Fibroblast of lung (primary cell): ENCODE results near the gene CYP2W1. TPM values are rescaled to one million over a fixed set of nuclear protein-coding genes. Genes with fewer than 3 reads are reported as not detected.

Source experiments
- DNase-seq, 2 donors: peaks; one replicate each; pipeline versions ENCODE4 v3.0.0 to v3.0.0-alpha.2; 2010; ENCODE audit warnings: low read depth in 2 of 2
- H2AFZ ChIP-seq: 2 replicates; pipeline ENCODE4 v1.5.1; 2012; ENCODE audit warnings: low read length, control low read depth, inconsistent platforms
- H3K27ac ChIP-seq: 2 replicates; pipeline ENCODE4 v1.5.1; 2011; ENCODE audit warnings: low read length, control low read depth; ENCODE audit not compliant: insufficient read depth
- H3K27me3 ChIP-seq: 2 replicates; pipeline ENCODE4 v1.5.1; 2011; ENCODE audit warnings: mild to moderate bottlenecking, low read length; ENCODE audit not compliant: control insufficient read depth, insufficient read depth
- H3K36me3 ChIP-seq: 2 replicates; pipeline ENCODE4 v1.5.1; 2011; ENCODE audit warnings: low read length; ENCODE audit not compliant: control insufficient read depth, insufficient read depth
- H3K4me1 ChIP-seq: 2 replicates; pipeline ENCODE4 v1.5.1; 2011; ENCODE audit warnings: low read length; ENCODE audit not compliant: control insufficient read depth, insufficient read depth; ENCODE audit errors: extremely low read depth
- H3K4me2 ChIP-seq: 2 replicates; pipeline ENCODE4 v1.5.1; 2011; ENCODE audit warnings: low read length, control low read depth; ENCODE audit not compliant: insufficient read depth; ENCODE audit errors: extremely low read depth
- H3K4me3 ChIP-seq, 4 experiments: fragments of 200-600 bp in 1 of 4; sonication (generic) in 1 of 4; replicated peaks in 1 of 4; 2 replicates each; pipeline ENCODE4 v1.5.1; 2011 to 2016; ENCODE audit warnings: low read length in 4 of 4, low read depth in 3 of 4, mild to moderate bottlenecking in 3 of 4, control low read depth in 2 of 4, inconsistent platforms in 1 of 4, mixed read lengths in 1 of 4; ENCODE audit not compliant: insufficient read depth in 1 of 4; ENCODE audit errors: control extremely low read depth in 1 of 4
- H3K79me2 ChIP-seq: 2 replicates; pipeline ENCODE4 v1.5.1; 2012; ENCODE audit warnings: mild to moderate bottlenecking, low read length, inconsistent platforms; ENCODE audit not compliant: control insufficient read depth, insufficient read depth
- H3K9ac ChIP-seq: 2 replicates; pipeline ENCODE4 v1.5.1; 2011; ENCODE audit warnings: mild to moderate bottlenecking, low read length, control low read depth; ENCODE audit not compliant: insufficient read depth
- H3K9me3 ChIP-seq: 2 replicates; pipeline ENCODE4 v1.5.1; 2012; ENCODE audit warnings: low read depth, low read length; ENCODE audit not compliant: control insufficient read depth, insufficient read depth
- H4K20me1 ChIP-seq: 2 replicates; pipeline ENCODE4 v1.5.1; 2011; ENCODE audit warnings: low read length; ENCODE audit not compliant: control insufficient read depth, insufficient read depth; ENCODE audit errors: extremely low read depth
- EZH2 ChIP-seq: IDR thresholded peaks from 2 replicates; pipeline ENCODE4 v1.5.1; 2012; ENCODE audit warnings: low read length, control low read depth, mild to moderate bottlenecking; ENCODE audit errors: missing control alignments
- polyA plus RNA-seq, 2 donors: library from polyadenylated mRNA; depleted of rRNA in 1 of 2; stranded (reverse) in 1 of 2; unstranded in 1 of 2; fragments of >200 nt; gene quantifications; 2 replicates each; pipeline ENCODE4 v1.2.1, GENCODE V29; 2011 to 2012; ENCODE audit warnings: missing spikeins in 1 of 2
- total RNA-seq: library from RNA; depleted of rRNA; stranded (reverse); fragments of >200 nt; gene quantifications from 2 replicates; pipeline ENCODE4 v1.2.1, GENCODE V29; 2014
- TF ChIP-seq, protein P1 (sequence below), 2 donors: IDR thresholded peaks in 1 of 2; conservative IDR thresholded peaks in 1 of 2; 1 replicate in 1 of 2; 2 replicates in 1 of 2; pipeline ENCODE4 v1.5.1; 2011 to 2012; ENCODE audit warnings: low read length in 2 of 2, control low read depth in 1 of 2, inconsistent platforms in 1 of 2, low read depth in 1 of 2, mild to moderate bottlenecking in 1 of 2

The CYP2W1 gene
- total and polyA plus RNA-seq, 2 donors (not counting 1 experiment from before 2014, with no cell fraction given), result not detected

DNA sequence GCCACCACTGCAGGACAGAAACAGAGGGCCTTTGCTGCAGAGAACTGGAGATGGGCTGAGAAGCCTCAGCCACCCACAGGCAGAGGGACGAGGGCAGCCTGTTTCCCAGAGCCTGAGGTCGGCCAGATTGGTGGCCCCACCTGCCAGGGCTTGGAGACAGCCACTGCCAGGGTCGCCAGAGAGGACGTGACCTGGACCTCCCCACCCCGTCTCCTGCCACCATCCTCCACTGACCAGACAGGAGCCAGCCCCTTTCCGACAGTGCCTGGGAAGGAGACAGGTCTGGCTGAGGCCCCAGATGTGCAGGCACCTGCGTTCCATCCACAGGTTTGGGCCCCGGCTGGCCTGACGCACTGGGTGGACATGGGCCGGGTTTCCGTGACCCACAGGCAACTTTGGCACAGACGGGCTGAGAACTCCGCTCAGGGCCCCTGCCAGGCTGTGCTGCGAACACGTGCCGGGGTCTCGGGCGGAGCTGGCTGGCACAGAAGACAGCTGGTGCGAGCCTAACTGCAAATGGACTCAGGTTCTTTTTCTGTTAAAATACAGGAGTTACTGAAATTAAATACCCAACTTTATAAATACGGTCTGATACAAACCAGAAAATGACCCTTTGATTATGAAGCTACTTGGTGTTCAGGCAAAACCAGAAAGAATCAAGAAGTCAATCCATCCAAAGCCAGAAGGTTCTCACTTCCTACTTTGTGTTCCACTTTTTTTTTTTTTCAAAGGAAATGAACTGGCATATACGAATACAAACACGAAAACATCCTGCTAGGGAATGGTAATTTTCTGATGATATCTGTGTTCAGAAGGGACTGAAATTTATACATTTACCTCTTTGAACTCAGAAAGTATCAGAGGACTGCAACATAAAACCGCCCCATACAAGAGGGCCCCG lies 14.5 kb upstream of the CYP2W1 start:
- H3K9ac ChIP-seq, result no peak overlapping the region
- peaks cover 21% of the 10 kb centered on the region for H3K36me3 ChIP-seq
- DNase-seq, result no peak
- no peak overlapping the region for H3K27ac ChIP-seq
- H3K79me2 ChIP-seq, result peaks cover 27% of the 10 kb centered on the region
- H4K20me1 ChIP-seq, result no peaks in the 10 kb centered on the region
- H2AFZ ChIP-seq, result no peak overlapping the region
- H3K27me3 ChIP-seq, result no peaks in the 10 kb centered on the region
- H3K4me3 ChIP-seq, result no peak overlapping the region
- no peak for TF ChIP-seq EZH2
- TF ChIP-seq, protein P1, sequence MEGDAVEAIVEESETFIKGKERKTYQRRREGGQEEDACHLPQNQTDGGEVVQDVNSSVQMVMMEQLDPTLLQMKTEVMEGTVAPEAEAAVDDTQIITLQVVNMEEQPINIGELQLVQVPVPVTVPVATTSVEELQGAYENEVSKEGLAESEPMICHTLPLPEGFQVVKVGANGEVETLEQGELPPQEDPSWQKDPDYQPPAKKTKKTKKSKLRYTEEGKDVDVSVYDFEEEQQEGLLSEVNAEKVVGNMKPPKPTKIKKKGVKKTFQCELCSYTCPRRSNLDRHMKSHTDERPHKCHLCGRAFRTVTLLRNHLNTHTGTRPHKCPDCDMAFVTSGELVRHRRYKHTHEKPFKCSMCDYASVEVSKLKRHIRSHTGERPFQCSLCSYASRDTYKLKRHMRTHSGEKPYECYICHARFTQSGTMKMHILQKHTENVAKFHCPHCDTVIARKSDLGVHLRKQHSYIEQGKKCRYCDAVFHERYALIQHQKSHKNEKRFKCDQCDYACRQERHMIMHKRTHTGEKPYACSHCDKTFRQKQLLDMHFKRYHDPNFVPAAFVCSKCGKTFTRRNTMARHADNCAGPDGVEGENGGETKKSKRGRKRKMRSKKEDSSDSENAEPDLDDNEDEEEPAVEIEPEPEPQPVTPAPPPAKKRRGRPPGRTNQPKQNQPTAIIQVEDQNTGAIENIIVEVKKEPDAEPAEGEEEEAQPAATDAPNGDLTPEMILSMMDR (conservative IDR thresholded peaks at IDR 0.05 in 1 of 2, IDR thresholded peaks at IDR 0.05 in 1 of 2; ENCODE audit: low read depth in 1 of 2, low read length in 2 of 2), result no peak
- H3K4me1 ChIP-seq, result peaks cover 3% of the 10 kb centered on the region
- no peak overlapping the region for H3K4me2 ChIP-seq
- H3K9me3 ChIP-seq, result no peaks in the 10 kb centered on the region

DNA sequence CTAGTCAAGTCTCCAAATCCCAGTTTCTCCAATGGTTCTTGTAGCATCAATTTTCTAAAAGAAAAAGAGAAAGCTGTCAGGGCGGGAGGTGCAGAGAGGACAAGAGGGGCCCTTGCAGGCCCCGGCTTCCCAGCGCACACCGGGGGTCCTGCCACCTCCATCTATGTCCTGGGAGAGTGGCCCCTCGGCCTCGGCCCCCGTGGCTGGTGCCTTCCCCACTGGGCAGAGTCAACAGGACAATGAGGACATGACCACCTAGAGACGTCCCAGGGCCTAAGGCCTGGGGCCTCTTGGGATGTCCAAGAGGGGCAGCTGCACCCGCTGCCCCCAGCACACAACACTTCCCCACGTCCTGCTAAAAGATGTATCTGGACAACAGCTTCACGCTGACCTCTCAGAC lies 13.6 kb upstream of the CYP2W1 start:
- no peak overlapping the region for H3K4me3 ChIP-seq
- no peaks in the 10 kb centered on the region for H3K27me3 ChIP-seq
- no peak for TF ChIP-seq EZH2
- TF ChIP-seq, protein P1 (conservative IDR thresholded peaks at IDR 0.05 in 1 of 2, IDR thresholded peaks at IDR 0.05 in 1 of 2; ENCODE audit: low read depth in 1 of 2, low read length in 2 of 2), result no peak
- H3K4me1 ChIP-seq, result peaks cover 3% of the 10 kb centered on the region
- no peak overlapping the region for H3K27ac ChIP-seq
- H3K9ac ChIP-seq, result no peak overlapping the region
- H3K9me3 ChIP-seq, result no peaks in the 10 kb centered on the region
- no peaks in the 10 kb centered on the region for H4K20me1 ChIP-seq
- H3K79me2 ChIP-seq, result peaks cover 35% of the 10 kb centered on the region
- no peak overlapping the region for H2AFZ ChIP-seq
- no peak for DNase-seq
- no peak overlapping the region for H3K4me2 ChIP-seq
- peaks cover 21% of the 10 kb centered on the region for H3K36me3 ChIP-seq

DNA sequence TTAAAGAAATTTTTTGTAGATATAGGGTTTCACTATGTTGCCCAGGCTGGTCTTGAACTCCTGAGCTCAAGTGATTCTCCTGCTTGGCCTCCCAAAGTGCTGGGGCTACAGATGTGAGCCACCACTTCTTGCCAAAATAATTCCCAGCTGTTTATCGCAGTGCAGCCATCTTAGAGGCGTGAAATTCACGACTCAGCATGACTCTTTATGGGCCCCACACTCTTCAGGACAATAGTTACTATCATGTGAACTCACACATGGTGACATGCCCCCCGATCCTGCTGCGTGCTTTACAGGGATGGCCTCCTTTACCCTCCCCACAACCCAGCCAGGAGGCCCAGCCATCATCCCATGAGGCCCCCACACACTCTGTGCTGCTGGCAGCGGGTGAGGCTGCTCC lies 12.2 kb upstream of the CYP2W1 start:
- Histone ChIP-seq H3K4me2 (no peak overlapping the region), H3K27ac (no peak overlapping the region), H3K36me3 (peaks cover 21% of the 10 kb centered on the region), H3K9me3 (no peaks in the 10 kb centered on the region), H2AFZ (no peak overlapping the region), H3K27me3 (no peaks in the 10 kb centered on the region), H3K9ac (no peak overlapping the region), H4K20me1 (no peaks in the 10 kb centered on the region), H3K4me1 (peaks cover 1% of the 10 kb centered on the region), H3K4me3 (no peak overlapping the region), H3K79me2 (peaks cover 44% of the 10 kb centered on the region)
- TF ChIP-seq, protein P1 (conservative IDR thresholded peaks at IDR 0.05 in 1 of 2, IDR thresholded peaks at IDR 0.05 in 1 of 2; ENCODE audit: low read depth in 1 of 2, low read length in 2 of 2), result no peak
- no peak for TF ChIP-seq EZH2
- no peak for DNase-seq
